Subcutaneous abdominal adipose tissue (tissue), 5 donors: ENCODE results near the gene OR6C70.
"Not testable (repeated sequence)": the region's sequence is repeated elsewhere in the genome, so short reads cannot be mapped to it uniquely, and the experiment has no call there.

Experiments
- H3K27ac ChIP-seq: one replicate; pipeline ENCODE4 v1.7.0; 2013; ENCODE audit warnings: low read depth, mild to moderate bottlenecking, inconsistent platforms, low read length, moderate library complexity
- H3K27me3 ChIP-seq, 5 donors: one replicate each; pipeline ENCODE4 v1.7.0; 2013; ENCODE audit warnings: low read length in 5 of 5, inconsistent platforms in 1 of 5; ENCODE audit not compliant: control insufficient read depth in 5 of 5, insufficient read depth in 4 of 5
- H3K36me3 ChIP-seq, 5 donors: one replicate each; pipeline ENCODE4 v1.7.0; 2013; ENCODE audit warnings: low read length in 5 of 5; ENCODE audit not compliant: control insufficient read depth in 5 of 5, insufficient read depth in 5 of 5
- H3K4me1 ChIP-seq, 5 donors: one replicate each; pipeline ENCODE4 v1.7.0; 2013; ENCODE audit warnings: low read length in 5 of 5, mild to moderate bottlenecking in 3 of 5, moderate library complexity in 1 of 5; ENCODE audit not compliant: control insufficient read depth in 5 of 5, insufficient read depth in 5 of 5
- H3K4me3 ChIP-seq, 5 donors: one replicate each; pipeline ENCODE4 v1.7.0; 2013; ENCODE audit warnings: low read length in 5 of 5, low read depth in 1 of 5
- H3K9ac ChIP-seq, 5 donors: one replicate each; pipeline ENCODE4 v1.7.0; 2013; ENCODE audit warnings: low read length in 5 of 5, mild to moderate bottlenecking in 4 of 5, moderate library complexity in 3 of 5
- H3K9me3 ChIP-seq, 5 donors: one replicate each; pipeline ENCODE4 v1.7.0; 2013; ENCODE audit warnings: low read length in 5 of 5; ENCODE audit not compliant: control insufficient read depth in 5 of 5
- donor health status: healthy.
- donor health status: healthy.
- donor health status: healthy.
- donor health status: healthy.
- donor health status: healthy.

Gene OR6C70

DNA sequence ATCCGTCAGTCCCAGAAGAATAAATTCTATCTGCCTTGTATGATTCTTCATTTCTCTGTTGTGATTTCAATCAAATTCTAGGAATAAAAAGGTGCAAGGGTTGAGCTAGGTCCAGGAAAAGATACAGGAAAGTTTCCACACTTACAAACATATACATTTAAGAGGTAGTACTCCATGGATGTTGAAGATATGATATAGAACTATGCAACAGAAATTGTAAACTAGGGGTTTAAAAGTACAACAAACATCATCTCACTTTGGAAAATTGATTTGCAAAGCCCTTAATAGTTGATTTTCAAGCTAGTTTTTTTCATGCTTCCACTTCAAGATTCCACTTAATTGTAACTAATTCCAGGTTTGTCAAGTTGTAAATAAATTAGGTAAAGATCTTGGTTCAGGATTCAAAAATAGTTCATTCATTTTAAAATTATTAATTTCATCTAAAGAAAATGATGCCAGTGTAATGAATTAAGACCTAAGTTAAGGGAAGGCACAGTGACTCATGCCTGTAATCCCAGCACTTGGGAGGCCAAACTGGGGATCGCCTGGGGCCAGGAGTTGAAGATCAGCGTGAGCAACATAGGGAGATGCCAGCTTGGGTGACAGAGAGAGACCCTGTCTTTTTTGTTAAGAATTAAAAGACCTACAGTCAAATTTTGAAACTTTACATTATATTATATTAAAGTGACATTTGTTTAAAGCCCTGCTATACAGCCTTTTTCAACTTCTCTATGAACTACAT, at the start of gene OR6C70:
OR6C70 (minus strand) TSS at position 51 of the 742 bp plus-strand sequence; CDS start at position 51, 0 bp downstream.
- Histone ChIP-seq H3K4me1 (no peaks in the 10 kb centered on the region), H3K4me3 (no peak within 1 kb of the TSS), H3K36me3 (no peaks in the 10 kb centered on the region), H3K27ac (no peak within 1 kb of the TSS), H3K9ac (no peak within 1 kb of the TSS), H3K9me3 (no peaks in the 10 kb centered on the region), H3K27me3 (no peaks in the 10 kb centered on the region)

DNA sequence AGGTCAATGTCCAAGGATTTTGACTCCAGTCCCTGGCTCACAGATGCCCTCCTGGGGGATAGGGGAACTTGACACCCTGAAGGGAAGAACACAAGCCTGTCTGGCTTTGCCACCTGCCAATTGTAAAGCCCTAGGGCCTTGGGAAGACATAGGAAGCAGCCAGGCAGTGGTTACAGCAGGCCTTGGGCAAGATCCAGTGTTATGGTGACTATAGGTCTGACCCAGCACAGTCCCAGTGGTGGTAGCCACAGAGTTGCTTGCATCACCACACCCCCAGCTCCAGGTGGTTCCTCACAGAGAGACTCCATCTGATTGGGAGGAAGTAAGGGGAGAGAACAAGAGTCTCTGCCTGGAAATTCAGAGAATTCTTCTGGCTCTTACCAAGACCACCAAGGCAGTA, 46.5 kb upstream of the OR6C70 start:
- Histone ChIP-seq H3K9ac (no peak overlapping the region), H3K4me1 (no peaks in the 10 kb centered on the region), H3K4me3 (no peak overlapping the region), H3K27me3 (no peaks in the 10 kb centered on the region), H3K27ac (no peak overlapping the region), H3K36me3 (no peaks in the 10 kb centered on the region), H3K9me3 (peaks cover 0 to 7% (median 0%) of the 10 kb centered on the region in 5 donors)

GRCh38 chr12:55515696-55516095, 45.8 kb upstream of the OR6C70 start:
- Histone ChIP-seq H3K9me3 (peaks cover 0 to 7% (median 0%) of the 10 kb centered on the region in 5 donors), H3K4me1 (no peaks in the 10 kb centered on the region), H3K27me3 (no peaks in the 10 kb centered on the region), H3K27ac (no peak overlapping the region), H3K36me3 (no peaks in the 10 kb centered on the region), H3K4me3 (no peak overlapping the region), H3K9ac (no peak overlapping the region)

GRCh38 chr12:55501601-55502000, 31.7 kb upstream of the OR6C70 start:
- Histone ChIP-seq H3K36me3 (no peaks in the 10 kb centered on the region), H3K4me3 (no peak overlapping the region), H3K27me3 (no peaks in the 10 kb centered on the region), H3K27ac (no peak overlapping the region), H3K4me1 (no peaks in the 10 kb centered on the region), H3K9ac (no peak overlapping the region), H3K9me3 (no peaks in the 10 kb centered on the region)

DNA sequence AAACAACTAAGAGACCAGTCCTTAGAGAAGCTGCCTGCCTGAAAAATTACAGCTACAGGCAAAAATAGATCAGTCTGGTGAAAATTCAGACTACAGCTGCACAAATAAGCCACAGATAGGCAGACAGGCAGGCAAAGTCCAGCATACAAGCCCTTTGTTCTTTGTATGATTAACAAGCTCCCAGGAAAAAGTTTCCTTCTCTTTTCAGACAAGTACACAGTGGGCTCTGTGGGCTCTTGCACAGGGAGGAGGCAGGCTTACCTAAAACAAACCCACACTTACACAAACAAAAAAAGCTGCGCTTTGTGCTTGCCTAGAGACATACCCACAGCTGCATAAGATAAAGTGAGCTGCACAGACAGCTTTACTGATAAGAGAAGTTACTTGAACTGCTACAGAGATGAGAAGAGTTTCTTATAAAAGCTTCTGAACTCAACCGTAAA, 29.9 kb upstream of the OR6C70 start:
- no peaks in the 10 kb centered on the region for H3K36me3 ChIP-seq
- no peak overlapping the region for H3K27ac ChIP-seq
- H3K9ac ChIP-seq = no peak overlapping the region
- no peaks in the 10 kb centered on the region for H3K4me1 ChIP-seq
- no peaks in the 10 kb centered on the region for H3K9me3 ChIP-seq
- no peak overlapping the region for H3K4me3 ChIP-seq
- H3K27me3 ChIP-seq = no peaks in the 10 kb centered on the region

- no peaks in the 10 kb centered on the region for H3K27me3 ChIP-seq
- no peak overlapping the region for H3K9ac ChIP-seq
- no peaks in the 10 kb centered on the region for H3K36me3 ChIP-seq
- H3K4me1 ChIP-seq = no peaks in the 10 kb centered on the region
- H3K27ac ChIP-seq = no peak overlapping the region
- no peak overlapping the region for H3K4me3 ChIP-seq
- no peaks in the 10 kb centered on the region for H3K9me3 ChIP-seq
Observed at GRCh38 chr12:55499231-55499630, 29.3 kb upstream of the OR6C70 start.

- H3K27ac ChIP-seq = no peak overlapping the region
- no peaks in the 10 kb centered on the region for H3K36me3 ChIP-seq
- H3K4me3 ChIP-seq = no peak overlapping the region
- H3K9me3 ChIP-seq = no peaks in the 10 kb centered on the region
- no peaks in the 10 kb centered on the region for H3K27me3 ChIP-seq
- no peaks in the 10 kb centered on the region for H3K4me1 ChIP-seq
- no peak overlapping the region for H3K9ac ChIP-seq
Observed at GRCh38 chr12:55495490-55495889, 25.6 kb upstream of the OR6C70 start.

GRCh38 chr12:55492078-55492477, 22.1 kb upstream of the OR6C70 start, which contains the start of gene OR6C68:
Gene OR6C68 (plus strand): TSS chr12:55492378. CDS start chr12:55492378, 0 bp downstream.
- Histone ChIP-seq H3K27ac (no peak within 1 kb of the TSS), H3K9me3 (no peaks in the 10 kb centered on the region), H3K36me3 (no peaks in the 10 kb centered on the region), H3K4me1 (no peaks in the 10 kb centered on the region), H3K9ac (no peak within 1 kb of the TSS), H3K27me3 (no peaks in the 10 kb centered on the region), H3K4me3 (no peak within 1 kb of the TSS)

GRCh38 chr12:55484284-55484683, 14.3 kb upstream of the OR6C70 start:
- not testable (repeated sequence) for H3K36me3 ChIP-seq, H3K9ac ChIP-seq, H3K27me3 ChIP-seq, H3K4me1 ChIP-seq, H3K4me3 ChIP-seq, H3K9me3 ChIP-seq, H3K27ac ChIP-seq

DNA sequence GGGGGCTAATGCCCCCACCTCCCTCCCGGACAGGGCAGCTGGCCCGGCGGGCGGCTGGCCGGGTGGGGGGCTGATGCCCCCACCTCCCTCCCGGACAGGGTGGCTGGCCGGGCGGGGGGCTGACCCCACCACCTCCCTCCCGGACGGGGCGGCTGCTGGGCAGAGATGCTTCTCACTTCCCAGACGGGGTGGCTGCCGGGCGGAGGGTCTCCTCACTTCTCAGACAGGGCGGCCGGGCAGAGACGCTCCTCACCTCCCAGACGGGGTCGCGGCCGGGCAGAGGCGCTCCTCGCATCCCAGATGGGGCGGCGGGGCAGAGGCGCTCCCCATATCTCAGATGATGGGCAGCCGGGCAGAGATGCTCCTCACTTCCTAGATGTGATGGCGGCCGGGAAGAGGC, 9.2 kb upstream of the OR6C70 start:
- H3K4me1 ChIP-seq, H3K9me3 ChIP-seq, H3K36me3 ChIP-seq, H3K9ac ChIP-seq, H3K27me3 ChIP-seq, H3K27ac ChIP-seq, H3K4me3 ChIP-seq: not testable (repeated sequence)
